ENCODE data around the gene SLC38A6. TPM values are rescaled to one million over a fixed set of nuclear protein-coding genes. Genes with fewer than 3 reads are reported as not detected.

Gene SLC38A6
- total and polyA plus RNA-seq, 9 of the 15 experiments (the other 6 are each of a cell fraction or from before 2014, with no cell fraction given): 9.8 to 40.3 (median 17.6) TPM

- TF ChIP-seq DACH1 (IDR thresholded peaks at IDR 0.05; ENCODE audit: partially characterized antibody): no peak
- TF ChIP-seq XRCC5 (IDR thresholded peaks at IDR 0.05; ENCODE audit: low read depth, low read length): no peak
- TF ChIP-seq HDAC6 (IDR thresholded peaks at IDR 0.05; ENCODE audit: low read depth, low read length): no peak
- no peak for TF ChIP-seq NELFE (IDR thresholded peaks at IDR 0.05; ENCODE audit: insufficient read depth, insufficient read length)
Observed at GRCh38 chr14:61050417-61050816, 69.4 kb downstream of the SLC38A6 start (continued).

GRCh38 chr14:61051051-61051450 lies 70.0 kb downstream of the SLC38A6 start:
- Histone ChIP-seq H3K9me1 (ENCODE audit: control insufficient read depth, insufficient read depth, low read length) (no peaks in the 10 kb centered on the region), H3K4me1 (replicated peaks in 1 of 2; ENCODE audit: control insufficient read depth in 2 of 2, insufficient read depth in 2 of 2, low read length in 2 of 2) (no peaks in the 10 kb centered on the region), H2AFZ (ENCODE audit: low read depth, low read length) (no peak overlapping the region), H3K27me3 (ENCODE audit: control insufficient read depth in 2 of 2, insufficient read depth in 2 of 2, low read length in 2 of 2) (no peaks in the 10 kb centered on the region), H3K4me3 (no peak overlapping the region), H3K79me2 (ENCODE audit: control insufficient read depth, insufficient read depth, low read length) (no peaks in the 10 kb centered on the region), H3K27ac (ENCODE audit: extremely low read depth, low read depth, low read length) (no peak overlapping the region), H3K9ac (ENCODE audit: insufficient read depth in 1 of 2, low read depth in 2 of 2, low read length in 2 of 2) (no peak overlapping the region), H4K20me1 (replicated peaks; ENCODE audit: control insufficient read depth, insufficient read depth, low read length) (no peaks in the 10 kb centered on the region), H3K4me2 (ENCODE audit: insufficient read depth, low read length) (no peak overlapping the region), H3K9me3 (replicated peaks; ENCODE audit: control insufficient read depth, insufficient read depth, low read depth, low read length) (no peaks in the 10 kb centered on the region), H3K36me3 (ENCODE audit: control insufficient read depth, insufficient read depth, low read length) (peaks cover 20% of the 10 kb centered on the region; the same call in 1 of the 3 replicates)
- ChIA-PET CTCF (ENCODE audit: low intra/inter-chr PET ratio) (no interaction called here), POLR2A (interaction anchor here (0.6 kb wide), 1 partner anchor 336 kb away, joined by 3 read pairs; no protein-coding TSS in a partner anchor)
- DNase-seq (ENCODE audit: extremely low read depth in 1 of 4, low spot score in 3 of 4): peak in 1 of 4 experiments; percentile 1
- FAIRE-seq: no peak
- BruUV-seq (replicated peaks): no TSS peak
- in situ Hi-C loops (cut with MboI): no loop called here
- no peak for ATAC-seq
- WGBS (ENCODE audit: insufficient coverage, low coverage, missing lambda C conversion rate): 69% methylated on average over 1 of the region's 1 CpG
- intact Hi-C loops (cut with micrococcal nuclease): no loop called here
- TF ChIP-seq ZNF77 (CRISPR knock-in tag; IDR thresholded peaks at IDR 0.05): no peak
- TF ChIP-seq ZMIZ1 (IDR thresholded peaks at IDR 0.05; ENCODE audit: low read depth in 2 of 2, low read length in 2 of 2): no peak
- no peak for TF ChIP-seq NEUROD1 (IDR thresholded peaks at IDR 0.05; ENCODE audit: borderline replicate concordance, low read depth, low read length, partially characterized antibody)
- TF ChIP-seq CGGBP1 (CRISPR knock-in tag; IDR thresholded peaks at IDR 0.05): no peak
- no peak for TF ChIP-seq CEBPZ (IDR thresholded peaks at IDR 0.05; ENCODE audit: borderline replicate concordance, low read depth, low read length)
- TF ChIP-seq ZSCAN29 (IDR thresholded peaks at IDR 0.05): no peak
- no peak for TF ChIP-seq SREBF1 (IDR thresholded peaks at IDR 0.05; ENCODE audit: borderline replicate concordance, low read depth, low read length)
- TF ChIP-seq THRA (IDR thresholded peaks at IDR 0.05): no peak
- no peak for TF ChIP-seq ETV1 (tag; conservative IDR thresholded peaks at IDR 0.05; ENCODE audit: low read depth)

Data from K562 (cell line).